HG03575 (cell line): ENCODE results near the gene MUSK.
"Not testable (repeated sequence)": the region's sequence is repeated elsewhere in the genome, so short reads cannot be mapped to it uniquely, and the experiment has no call there.

Source experiments
- ATAC-seq: cut with Tn5 transposase; IDR thresholded peaks from one replicate; pipeline ENCODE4 v1.9.1; 2021; ENCODE audit not compliant: unreplicated experiment, insufficient number of reproducible peaks, low FRiP score; ENCODE audit errors: extremely low read depth

Gene MUSK

GRCh38 chr9:110687497-110687896 is 18.9 kb downstream of the MUSK start:
- no peak for ATAC-seq

- ATAC-seq, result no peak
Observed at GRCh38 chr9:110688329-110688728, 19.7 kb downstream of the MUSK start.

- no peak for ATAC-seq
Observed at GRCh38 chr9:110691002-110691549, 22.5 kb downstream of the MUSK start.

GRCh38 chr9:110695846-110696245 is 27.3 kb downstream of the MUSK start:
- ATAC-seq, result not testable (repeated sequence)

- no peak for ATAC-seq
Observed at GRCh38 chr9:110700953-110701352, 32.4 kb downstream of the MUSK start.

- ATAC-seq, result no peak
Observed at GRCh38 chr9:110703669-110704068, 35.1 kb downstream of the MUSK start.

GRCh38 chr9:110707419-110707818 is 38.8 kb downstream of the MUSK start:
- ATAC-seq, result no peak

GRCh38 chr9:110710420-110710819 is 41.8 kb downstream of the MUSK start:
- no peak for ATAC-seq

- no peak for ATAC-seq
Observed at GRCh38 chr9:110712955-110713354, 44.4 kb downstream of the MUSK start.

- no peak for ATAC-seq
Observed at GRCh38 chr9:110714314-110714713, 45.7 kb downstream of the MUSK start.

GRCh38 chr9:110728058-110728457 is 59.5 kb downstream of the MUSK start:
- ATAC-seq, result no peak

- no peak for ATAC-seq
Observed at GRCh38 chr9:110729641-110730040, 61.0 kb downstream of the MUSK start.

- ATAC-seq, result no peak
Observed at GRCh38 chr9:110731437-110732028, 62.9 kb downstream of the MUSK start.

- ATAC-seq, result no peak
Observed at GRCh38 chr9:110738982-110739381, 70.4 kb downstream of the MUSK start.

GRCh38 chr9:110742741-110743371 is 74.3 kb downstream of the MUSK start:
- ATAC-seq, result no peak

- no peak for ATAC-seq
Observed at GRCh38 chr9:110744715-110745384, 76.3 kb downstream of the MUSK start.

GRCh38 chr9:110745676-110746075 is 77.1 kb downstream of the MUSK start:
- ATAC-seq, result no peak

GRCh38 chr9:110746211-110746930 is 77.8 kb downstream of the MUSK start:
- ATAC-seq, result no peak

GRCh38 chr9:110748251-110748893 is 79.8 kb downstream of the MUSK start:
- no peak for ATAC-seq
